Vagina (tissue), 2 donors: ENCODE measurements around the gene GBF1. TPM values are rescaled to one million over a fixed set of nuclear protein-coding genes. Genes with fewer than 3 reads are reported as not detected.

ENCODE experiments used
- DNase-seq, 2 donors: peaks; one replicate each; pipeline ENCODE4 v3.0.0-alpha.2; 2017; ENCODE audit errors: extremely low spot score in 2 of 2
- H3K27ac ChIP-seq: fragments of 200-600 bp; sonication (generic); one replicate; pipeline ENCODE4 v1.5.1; 2019
- H3K27me3 ChIP-seq: fragments of 200-600 bp; sonication (generic); one replicate; pipeline ENCODE4 v1.5.1; 2019
- H3K36me3 ChIP-seq, 2 donors: fragments of 200-600 bp; sonication (generic); one replicate each; pipeline ENCODE4 v1.5.1; 2017 to 2019
- H3K4me1 ChIP-seq: fragments of 200-600 bp; sonication (generic); one replicate; pipeline ENCODE4 v1.5.1; 2019
- H3K4me3 ChIP-seq, 2 donors: fragments of 200-600 bp; sonication (generic); 1 replicate in 1 of 2; 2 replicates in 1 of 2; pipeline ENCODE4 v1.5.1; 2016 to 2019
- H3K9me3 ChIP-seq: fragments of 200-600 bp; sonication (generic); one replicate; pipeline ENCODE4 v1.5.1; 2019
- POLR2A ChIP-seq, 2 donors: fragments of 450-650 bp; IDR thresholded peaks; one replicate each; pipeline ENCODE4 v1.6.1; 2017; ENCODE audit warnings: antibody characterized with exemption in 2 of 2, mild to moderate bottlenecking in 2 of 2, moderate library complexity in 2 of 2
- POLR2AphosphoS5 ChIP-seq, 2 donors: sonication (generic); formaldehyde crosslinking; IDR thresholded peaks; one replicate each; pipeline ENCODE4 v1.9.0; 2017; ENCODE audit warnings: antibody characterized with exemption in 2 of 2, mild to moderate bottlenecking in 2 of 2, low read depth in 1 of 2; ENCODE audit not compliant: insufficient read depth in 1 of 2
- intact Hi-C: fragments of 100-400 bp; cut with DNase I; formaldehyde crosslinking; loops from one replicate; pipeline ENCODE4 v1.15.1; 2023
- total RNA-seq: library from RNA; depleted of rRNA; stranded (reverse); fragments of >200 nt; gene quantifications from one replicate; pipeline ENCODE4 v1.2.3, GENCODE V29; 2016
- TF ChIP-seq, protein P1 (sequence below), 3 experiments: fragments of 450-650 bp in 2 of 3; fragments of 200-600 bp in 1 of 3; sonication (generic) in 1 of 3; IDR thresholded peaks; one replicate each; pipeline ENCODE4 v1.5.1; 2017 to 2019; ENCODE audit warnings: antibody characterized with exemption in 3 of 3, mild to moderate bottlenecking in 2 of 3, moderate library complexity in 2 of 3

GBF1 gene
- total RNA-seq, 1 donor from 2014 or later = 48.9 TPM

DNA sequence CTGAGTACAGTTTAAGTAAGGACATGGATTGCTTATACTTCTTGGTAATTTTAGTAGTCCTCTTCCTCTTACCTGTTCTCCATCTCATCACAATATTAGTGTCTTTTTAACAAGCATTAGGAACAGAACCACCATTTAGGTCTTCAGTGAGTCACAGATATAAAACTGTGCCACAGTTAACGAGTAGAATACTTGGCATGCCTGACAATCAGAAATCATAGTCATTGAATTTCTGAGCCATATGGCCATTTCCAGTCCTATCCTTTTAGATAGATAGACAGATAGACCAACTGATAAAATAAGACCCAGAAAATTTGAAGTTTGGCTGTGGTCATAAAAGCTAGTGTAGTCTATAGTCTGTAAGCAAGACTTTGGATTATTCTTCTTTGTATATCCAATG is 71.1 kb downstream of the GBF1 start:
- Histone ChIP-seq H3K27ac (no peak overlapping the region), H3K27me3 (no peaks in the 10 kb centered on the region), H3K4me1 (peaks cover 15% of the 10 kb centered on the region), H3K36me3 (no peaks in the 10 kb centered on the region), H3K4me3 (no peak overlapping the region), H3K9me3 (no peaks in the 10 kb centered on the region)
- intact Hi-C loops = no loop called here
- TF ChIP-seq POLR2A (IDR thresholded peaks at IDR 0.05) = no peak
- TF ChIP-seq POLR2AphosphoS5 (IDR thresholded peaks at IDR 0.05; ENCODE audit: insufficient read depth in 1 of 2, low read depth in 1 of 2) = no peak
- TF ChIP-seq, protein P1, sequence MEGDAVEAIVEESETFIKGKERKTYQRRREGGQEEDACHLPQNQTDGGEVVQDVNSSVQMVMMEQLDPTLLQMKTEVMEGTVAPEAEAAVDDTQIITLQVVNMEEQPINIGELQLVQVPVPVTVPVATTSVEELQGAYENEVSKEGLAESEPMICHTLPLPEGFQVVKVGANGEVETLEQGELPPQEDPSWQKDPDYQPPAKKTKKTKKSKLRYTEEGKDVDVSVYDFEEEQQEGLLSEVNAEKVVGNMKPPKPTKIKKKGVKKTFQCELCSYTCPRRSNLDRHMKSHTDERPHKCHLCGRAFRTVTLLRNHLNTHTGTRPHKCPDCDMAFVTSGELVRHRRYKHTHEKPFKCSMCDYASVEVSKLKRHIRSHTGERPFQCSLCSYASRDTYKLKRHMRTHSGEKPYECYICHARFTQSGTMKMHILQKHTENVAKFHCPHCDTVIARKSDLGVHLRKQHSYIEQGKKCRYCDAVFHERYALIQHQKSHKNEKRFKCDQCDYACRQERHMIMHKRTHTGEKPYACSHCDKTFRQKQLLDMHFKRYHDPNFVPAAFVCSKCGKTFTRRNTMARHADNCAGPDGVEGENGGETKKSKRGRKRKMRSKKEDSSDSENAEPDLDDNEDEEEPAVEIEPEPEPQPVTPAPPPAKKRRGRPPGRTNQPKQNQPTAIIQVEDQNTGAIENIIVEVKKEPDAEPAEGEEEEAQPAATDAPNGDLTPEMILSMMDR (IDR thresholded peaks at IDR 0.05) = no peak
- no peak for DNase-seq

DNA sequence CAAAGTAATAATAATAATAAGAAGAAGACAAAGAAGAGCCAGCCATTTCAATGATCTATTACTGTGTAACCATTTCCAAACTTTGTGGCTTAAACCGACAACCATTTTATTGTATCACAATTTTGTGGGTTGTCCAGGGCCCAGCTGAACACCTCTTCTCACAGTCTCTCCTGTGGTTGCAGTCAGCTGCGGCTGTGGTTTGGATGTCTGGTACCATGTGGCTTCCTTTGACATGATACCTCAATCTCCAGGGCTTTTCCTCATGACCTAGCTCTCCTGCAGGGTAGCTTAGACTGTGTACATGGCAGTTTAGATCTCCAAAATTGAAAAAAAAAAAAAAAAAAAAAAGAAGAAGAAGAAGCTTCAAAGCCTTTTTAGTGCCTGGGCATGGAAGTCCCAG is 77.6 kb downstream of the GBF1 start:
- no peaks in the 10 kb centered on the region for H3K36me3 ChIP-seq
- no peak overlapping the region for H3K4me3 ChIP-seq
- no peaks in the 10 kb centered on the region for H3K27me3 ChIP-seq
- H3K4me1 ChIP-seq = no peaks in the 10 kb centered on the region
- no peaks in the 10 kb centered on the region for H3K9me3 ChIP-seq
- no peak overlapping the region for H3K27ac ChIP-seq
- intact Hi-C loops = no loop called here
- no peak for DNase-seq
- no peak for TF ChIP-seq POLR2AphosphoS5 (IDR thresholded peaks at IDR 0.05; ENCODE audit: insufficient read depth in 1 of 2, low read depth in 1 of 2)
- no peak for TF ChIP-seq POLR2A (IDR thresholded peaks at IDR 0.05)
- TF ChIP-seq, protein P1 (IDR thresholded peaks at IDR 0.05) = no peak

DNA sequence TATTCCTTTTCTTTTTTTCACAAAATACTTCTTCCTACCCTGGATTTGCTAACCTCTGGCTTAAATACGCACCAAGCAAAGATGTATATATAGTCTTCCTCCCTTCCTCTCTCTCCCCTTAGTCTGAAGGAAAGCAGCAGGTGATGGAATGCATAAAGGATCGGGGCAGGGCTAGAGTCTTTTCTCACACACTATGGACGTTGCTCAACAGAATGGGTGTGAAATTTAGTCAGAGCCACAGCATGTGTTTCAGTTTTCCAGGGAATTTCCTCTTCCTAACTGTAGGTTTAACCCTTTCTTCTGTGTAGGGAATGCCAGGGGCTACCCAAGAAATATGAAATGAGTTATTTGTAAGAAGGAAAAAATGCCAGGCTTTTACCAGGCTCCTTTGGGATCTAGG is 78.7 kb downstream of the GBF1 start:
- TF ChIP-seq, protein P1 (IDR thresholded peaks at IDR 0.05) = no peak
- TF ChIP-seq POLR2A (IDR thresholded peaks at IDR 0.05) (no peak), POLR2AphosphoS5 (IDR thresholded peaks at IDR 0.05; ENCODE audit: insufficient read depth in 1 of 2, low read depth in 1 of 2) (no peak)

DNA sequence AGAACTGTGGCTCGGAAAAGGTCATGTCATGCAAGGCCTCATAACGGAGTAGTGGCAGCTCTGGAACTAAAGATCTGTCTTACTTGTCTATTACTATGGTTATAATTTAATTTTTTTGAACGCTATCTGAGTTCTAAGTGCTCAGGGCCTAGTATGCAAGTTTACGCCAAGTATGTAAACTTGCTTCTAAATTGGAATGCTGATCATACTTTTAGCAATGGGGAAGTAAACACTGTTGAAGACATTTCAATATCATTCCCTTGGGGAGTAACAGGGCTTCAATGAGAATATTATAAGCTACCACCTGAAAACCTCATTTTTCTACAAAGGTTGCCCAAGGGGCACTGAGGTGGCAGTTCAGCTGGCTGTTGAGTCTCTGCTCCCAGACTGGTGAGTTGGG is 80.7 kb downstream of the GBF1 start:
- H3K36me3 ChIP-seq = no peaks in the 10 kb centered on the region
- no peak for TF ChIP-seq POLR2A (IDR thresholded peaks at IDR 0.05)
- TF ChIP-seq POLR2AphosphoS5 (IDR thresholded peaks at IDR 0.05; ENCODE audit: insufficient read depth in 1 of 2, low read depth in 1 of 2) = no peak
- TF ChIP-seq, protein P1 (IDR thresholded peaks at IDR 0.05) = no peak
- no peaks in the 10 kb centered on the region for H3K9me3 ChIP-seq
- intact Hi-C loops = no loop called here
- no peaks in the 10 kb centered on the region for H3K4me1 ChIP-seq
- no peak for DNase-seq
- no peaks in the 10 kb centered on the region for H3K27me3 ChIP-seq
- H3K27ac ChIP-seq = no peak overlapping the region
- no peak overlapping the region for H3K4me3 ChIP-seq

More for the DNA sequence above, 78.7 kb downstream of the GBF1 start:
- H3K9me3 ChIP-seq = no peaks in the 10 kb centered on the region
- no peaks in the 10 kb centered on the region for H3K4me1 ChIP-seq
- H3K4me3 ChIP-seq = no peak overlapping the region
- no peak for DNase-seq
- no peaks in the 10 kb centered on the region for H3K27me3 ChIP-seq
- H3K27ac ChIP-seq = no peak overlapping the region
- H3K36me3 ChIP-seq = no peaks in the 10 kb centered on the region
- intact Hi-C loops = no loop called here

DNA sequence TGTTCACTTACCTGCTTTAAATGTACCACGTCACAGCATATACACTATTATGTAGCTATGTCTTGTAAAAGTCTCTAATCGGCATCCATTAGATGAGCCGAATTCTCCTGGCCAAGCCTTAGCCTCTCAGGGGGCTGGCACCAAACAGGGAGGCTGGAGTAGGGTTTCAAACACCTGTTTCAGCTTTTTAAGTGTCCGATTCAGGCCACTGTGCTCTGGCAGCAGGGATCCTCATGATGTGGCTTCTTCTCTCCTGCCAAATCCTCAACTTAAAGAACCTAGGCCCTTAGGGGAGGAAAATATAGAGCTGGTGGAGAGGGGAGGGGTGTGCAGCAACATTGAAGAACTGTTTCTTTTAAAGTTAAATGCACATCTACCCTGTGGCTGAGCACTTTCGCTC is 81.7 kb downstream of the GBF1 start:
- Histone ChIP-seq H3K4me1 (no peaks in the 10 kb centered on the region), H3K27ac (no peak overlapping the region), H3K9me3 (no peaks in the 10 kb centered on the region), H3K36me3 (no peaks in the 10 kb centered on the region), H3K27me3 (no peaks in the 10 kb centered on the region), H3K4me3 (no peak overlapping the region)
- TF ChIP-seq, protein P1 (IDR thresholded peaks at IDR 0.05) = no peak
- TF ChIP-seq POLR2AphosphoS5 (IDR thresholded peaks at IDR 0.05; ENCODE audit: insufficient read depth in 1 of 2, low read depth in 1 of 2) = no peak
- no peak for TF ChIP-seq POLR2A (IDR thresholded peaks at IDR 0.05)
- no peak for DNase-seq
- intact Hi-C loops = no loop called here
